Measurements from ENCODE around the gene PIGZ.

Gene PIGZ

DNA sequence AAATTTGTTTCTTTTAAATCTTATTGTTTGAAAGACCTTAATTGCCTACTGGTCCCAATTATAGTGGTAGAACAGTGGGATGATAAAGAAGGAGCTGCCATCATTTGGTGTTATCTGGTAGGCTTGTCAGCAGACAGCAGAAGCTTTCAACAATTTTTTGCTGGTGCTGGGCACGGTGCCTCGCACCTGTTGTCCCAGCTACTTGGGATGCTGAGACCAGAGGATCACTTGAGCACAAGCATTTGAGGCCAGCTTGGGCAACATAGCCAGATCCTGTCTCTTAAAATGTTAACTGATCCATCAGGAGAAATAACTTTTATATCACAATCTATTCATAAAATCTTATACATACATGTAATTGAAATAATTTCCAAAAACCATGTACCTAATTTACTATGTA lies 64.9 kb downstream of the PIGZ start:
- DNase-seq (ENCODE audit: low read depth): no peak

DNA sequence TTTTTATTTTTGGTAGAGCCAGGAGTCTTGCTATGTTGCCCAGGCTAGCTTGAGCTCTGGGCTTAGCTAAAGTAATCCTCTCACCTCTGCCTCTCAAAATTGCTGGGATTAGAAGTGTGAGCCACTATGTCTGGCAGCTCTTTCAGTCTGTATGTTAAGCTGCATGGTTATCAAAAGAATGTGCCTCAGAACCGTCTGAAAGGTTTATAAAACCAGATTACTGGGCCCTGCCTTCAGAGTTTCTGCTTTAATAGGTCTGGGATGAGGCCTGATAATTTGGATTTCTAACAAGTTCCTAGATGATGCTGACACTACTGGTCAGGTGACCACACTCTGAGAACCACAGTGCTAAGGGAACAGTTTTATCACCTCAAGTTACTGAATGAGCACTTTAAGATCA lies 66.3 kb downstream of the PIGZ start:
- DNase-seq (ENCODE audit: low read depth): no peak

DNA sequence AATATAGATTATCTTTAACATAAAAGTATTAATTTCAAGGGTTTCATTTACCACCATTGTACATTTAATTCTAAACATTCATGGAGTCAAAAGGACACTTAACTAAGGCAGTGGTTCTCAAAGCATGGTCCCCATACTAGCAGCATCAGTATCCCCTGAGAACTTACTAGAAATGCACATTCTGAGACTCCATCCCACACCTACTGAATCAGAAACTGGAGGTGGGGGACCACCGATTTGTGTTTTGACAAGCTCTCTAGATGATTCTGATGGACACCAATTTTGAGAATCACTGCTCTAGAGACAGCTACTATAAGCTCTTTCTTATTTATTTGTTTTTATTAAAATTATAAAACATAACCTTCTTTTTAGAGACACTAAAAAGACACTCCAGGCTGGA lies 66.9 kb downstream of the PIGZ start:
- DNase-seq (ENCODE audit: low read depth): no peak

Data from activated T-cell treated with anti-CD3 and anti-CD28 coated beads for 24 hours (primary cell).